Naive thymus-derived CD8-positive, alpha-beta T cell (primary cell): ENCODE data around the gene ZNF705A. TPM values are rescaled to one million over a fixed set of nuclear protein-coding genes. Genes with fewer than 3 reads are reported as not detected.
"Not testable (repeated sequence)": the region's sequence is repeated elsewhere in the genome, so short reads cannot be mapped to it uniquely, and the experiment has no call there.

Experiments used
- ATAC-seq, 2 donors: fragments of 150-1000 bp; cut with Tn5 transposase in 1 of 2; sonication (Bioruptor Pico), chemical (Tn5 transposase) in 1 of 2; 1 replicate in 1 of 2; 2 replicates in 1 of 2; pipeline ENCODE4 v1.10.0; 2021; ENCODE audit warnings: mild to moderate bottlenecking in 2 of 2, moderate library complexity in 2 of 2
- POLR2A ChIA-PET: fragments of 350-600 bp; sonication (Branson Sonifier 250); formaldehyde crosslinking; loops from one replicate; lab custom pipeline; 2021; ENCODE audit warnings: antibody characterized with exemption; lab: Charles Lee
- DNase-seq, 10 donors: peaks; one replicate each; pipeline versions ENCODE4 v3.0.0 to v3.0.0-alpha.2; 2020 to 2022
- H3K27ac Mint-ChIP-seq, 10 donors: one replicate each; pipeline ENCODE4 v1.8.0; 2020 to 2022; ENCODE audit warnings: mild to moderate bottlenecking in 10 of 10, mixed read lengths in 10 of 10, moderate library complexity in 4 of 10, inconsistent platforms in 1 of 10
- H3K27me3 Mint-ChIP-seq, 5 donors: one replicate each; pipeline ENCODE4 v1.8.0; 2021 to 2022; ENCODE audit warnings: mixed read lengths in 5 of 5
- H3K36me3 Mint-ChIP-seq, 3 donors: one replicate each; pipeline ENCODE4 v1.8.0; 2020 to 2022; ENCODE audit warnings: mixed read lengths in 3 of 3, mild to moderate bottlenecking in 2 of 3, inconsistent platforms in 1 of 3
- H3K4me1 Mint-ChIP-seq, 4 donors: one replicate each; pipeline ENCODE4 v1.8.0; 2021 to 2022; ENCODE audit warnings: mixed read lengths in 4 of 4
- H3K4me3 Mint-ChIP-seq, 10 donors: one replicate each; pipeline ENCODE4 v1.8.0; 2020 to 2022; ENCODE audit warnings: mild to moderate bottlenecking in 10 of 10, mixed read lengths in 10 of 10, moderate library complexity in 6 of 10, inconsistent platforms in 1 of 10
- H3K9me3 Mint-ChIP-seq, 9 donors: one replicate each; pipeline ENCODE4 v1.8.0; 2020 to 2022; ENCODE audit warnings: mixed read lengths in 9 of 9, mild to moderate bottlenecking in 3 of 9, inconsistent platforms in 1 of 9, moderate library complexity in 1 of 9
- polyA plus RNA-seq, 3 donors: library from polyadenylated mRNA; unstranded; fragments of 300-500 nt; fragmentation: Illumina TruSeq; gene quantifications; one replicate each; pipeline ENCODE4 v1.2.3, GENCODE V29; 2021
- total RNA-seq, 8 experiments: library from RNA in 2 of 8; stranded (reverse) in 2 of 8; gene quantifications; one replicate each; pipeline ENCODE4 v1.2.3 and lab custom pipeline; 2021 to 2026

Gene ZNF705A
- total and polyA plus RNA-seq, 5 experiments from 2014 or later, result not detected

DNA sequence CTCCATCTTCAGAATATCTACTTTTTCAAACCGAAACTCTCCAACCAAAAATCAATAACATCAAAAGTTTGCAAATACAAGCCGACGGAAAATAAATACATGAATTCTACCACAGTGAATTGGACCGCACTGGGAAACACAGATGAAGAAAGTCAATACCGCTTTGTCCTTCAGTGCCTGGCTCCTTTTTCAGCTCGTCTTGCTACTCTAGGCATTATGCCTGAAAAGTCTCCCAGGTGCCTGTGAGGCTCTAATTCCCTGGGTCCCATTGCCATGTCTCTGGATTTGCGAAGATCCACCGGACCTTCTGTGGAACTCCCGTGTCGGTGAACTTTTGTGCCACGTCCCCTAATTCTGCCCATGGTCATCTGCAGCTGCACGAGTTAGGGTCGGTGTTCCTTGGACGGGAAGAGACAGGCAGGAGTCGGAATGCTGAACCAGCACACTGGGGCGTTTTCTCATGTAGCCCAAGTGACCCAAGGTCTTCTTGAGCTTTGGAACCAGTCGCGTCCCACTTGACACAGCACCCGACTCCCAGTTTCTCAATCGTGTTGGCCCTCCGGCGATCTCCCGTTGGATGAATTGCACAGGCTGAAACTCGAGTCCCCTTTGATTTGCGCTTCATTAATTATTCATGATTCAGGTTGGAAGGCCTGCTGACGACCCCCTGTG is 62.0 kb downstream of the ZNF705A start:
- H3K36me3 Mint-ChIP-seq, H3K27ac Mint-ChIP-seq, H3K27me3 Mint-ChIP-seq, H3K4me3 Mint-ChIP-seq, H3K9me3 Mint-ChIP-seq, POLR2A ChIA-PET, H3K4me1 Mint-ChIP-seq, ATAC-seq, DNase-seq: not testable (repeated sequence)

GRCh38 chr12:8221375-8221774 is 64.6 kb downstream of the ZNF705A start:
- ATAC-seq, H3K4me3 Mint-ChIP-seq, H3K27ac Mint-ChIP-seq, POLR2A ChIA-PET, H3K4me1 Mint-ChIP-seq, DNase-seq, H3K27me3 Mint-ChIP-seq, H3K36me3 Mint-ChIP-seq, H3K9me3 Mint-ChIP-seq: not testable (repeated sequence)

DNA sequence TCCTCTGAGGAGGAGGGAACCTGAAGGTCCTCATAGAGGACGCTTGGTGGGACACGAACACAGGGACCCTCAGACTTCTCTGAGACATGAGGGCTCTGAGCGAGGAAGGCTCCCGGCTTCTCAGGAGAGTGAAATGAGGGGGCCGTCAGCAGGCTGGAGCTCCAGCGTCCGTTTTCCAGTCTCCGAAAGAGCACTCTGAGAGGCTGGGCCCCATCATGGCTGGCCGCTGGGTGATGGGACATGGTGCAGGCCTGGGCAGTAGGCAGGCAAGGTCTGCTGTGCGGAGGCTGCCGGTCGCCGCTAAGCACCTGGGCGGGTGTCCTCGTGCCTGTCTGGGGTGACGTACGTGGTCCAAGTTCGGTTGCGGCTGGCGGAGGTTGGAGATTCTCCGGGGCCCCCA is 65.0 kb downstream of the ZNF705A start:
- ATAC-seq, DNase-seq, H3K36me3 Mint-ChIP-seq, H3K4me3 Mint-ChIP-seq, H3K9me3 Mint-ChIP-seq, POLR2A ChIA-PET, H3K4me1 Mint-ChIP-seq, H3K27ac Mint-ChIP-seq: not testable (repeated sequence)
- peaks cover 0 to 10% (median 0%) of the 10 kb centered on the region in 5 donors for H3K27me3 Mint-ChIP-seq

DNA sequence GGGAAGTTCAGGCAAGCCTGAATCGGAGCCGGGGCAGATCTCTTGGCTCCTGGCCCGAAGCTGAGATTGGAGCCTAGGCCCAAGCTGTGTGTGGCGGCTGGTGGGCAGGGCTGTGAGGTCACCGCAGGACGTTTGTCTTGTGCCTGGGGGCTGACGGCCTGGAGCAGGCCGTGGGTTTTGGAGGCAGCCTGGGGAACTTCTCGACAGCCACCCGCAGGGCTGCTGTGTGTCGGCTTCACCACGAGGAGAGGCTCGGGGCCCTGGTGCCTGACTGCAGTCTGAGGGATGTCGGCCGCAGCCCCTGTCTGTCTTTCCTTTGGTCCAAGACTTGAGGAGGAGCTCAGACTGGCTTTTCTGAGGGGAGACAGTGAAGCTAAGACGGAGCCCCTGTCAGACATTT is 65.5 kb downstream of the ZNF705A start:
- H3K27me3 Mint-ChIP-seq, result peaks cover 0 to 15% (median 0%) of the 10 kb centered on the region in 5 donors
- ATAC-seq, POLR2A ChIA-PET: not testable (repeated sequence)

DNA sequence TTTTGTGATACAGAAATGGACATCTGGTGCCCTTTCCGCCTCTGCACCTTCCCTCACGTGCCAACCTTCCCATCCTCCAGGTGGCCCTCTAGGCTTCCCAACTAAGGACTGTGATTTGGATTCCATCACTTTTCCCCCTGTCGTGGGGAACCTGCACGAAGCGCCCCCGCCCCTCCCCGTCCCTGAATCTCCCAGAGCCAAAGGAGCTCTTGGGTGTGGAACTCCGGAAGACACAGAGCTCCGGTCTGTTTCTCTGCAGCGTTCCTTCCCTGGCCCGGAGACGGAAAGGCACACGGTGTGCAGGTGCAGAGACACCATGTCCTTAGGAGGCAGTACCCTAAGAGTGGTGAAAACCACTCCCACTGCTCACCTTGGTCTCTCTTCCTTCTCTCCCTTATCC is 66.8 kb downstream of the ZNF705A start:
- ATAC-seq, DNase-seq, H3K4me3 Mint-ChIP-seq, H3K9me3 Mint-ChIP-seq, H3K27ac Mint-ChIP-seq, H3K36me3 Mint-ChIP-seq, POLR2A ChIA-PET: not testable (repeated sequence)
- H3K4me1 Mint-ChIP-seq, result peaks cover 0 to 12% (median 3%) of the 10 kb centered on the region in 4 donors
- H3K27me3 Mint-ChIP-seq, result peaks cover 0 to 20% (median 0%) of the 10 kb centered on the region in 5 donors

More for the DNA sequence above, 65.5 kb downstream of the ZNF705A start:
- H3K4me3 Mint-ChIP-seq, H3K36me3 Mint-ChIP-seq, H3K9me3 Mint-ChIP-seq, H3K4me1 Mint-ChIP-seq, DNase-seq, H3K27ac Mint-ChIP-seq: not testable (repeated sequence)

GRCh38 chr12:8224782-8225181 is 68.0 kb downstream of the ZNF705A start:
- ATAC-seq, H3K4me3 Mint-ChIP-seq, H3K27ac Mint-ChIP-seq, H3K9me3 Mint-ChIP-seq, POLR2A ChIA-PET, DNase-seq, H3K36me3 Mint-ChIP-seq: not testable (repeated sequence)
- H3K27me3 Mint-ChIP-seq, result peaks cover 0 to 29% (median 0%) of the 10 kb centered on the region in 5 donors
- peaks cover 0 to 12% (median 3%) of the 10 kb centered on the region in 4 donors for H3K4me1 Mint-ChIP-seq

- H3K27ac Mint-ChIP-seq, result peak overlapping the region in 1 of 10 donors; percentile 14
- ATAC-seq (no peak), DNase-seq (no peak)
- peaks cover 0 to 31% (median 0%) of the 10 kb centered on the region in 5 donors for H3K27me3 Mint-ChIP-seq
- no peak overlapping the region for H3K4me3 Mint-ChIP-seq
- H3K36me3 Mint-ChIP-seq, result no peaks in the 10 kb centered on the region
- no peaks in the 10 kb centered on the region for H3K9me3 Mint-ChIP-seq
- H3K4me1 Mint-ChIP-seq, result peaks cover 1 to 12% (median 5%) of the 10 kb centered on the region in 4 donors
- POLR2A ChIA-PET, result no interaction called here
Measured at GRCh38 chr12:8226355-8226754, 69.5 kb downstream of the ZNF705A start.

DNA sequence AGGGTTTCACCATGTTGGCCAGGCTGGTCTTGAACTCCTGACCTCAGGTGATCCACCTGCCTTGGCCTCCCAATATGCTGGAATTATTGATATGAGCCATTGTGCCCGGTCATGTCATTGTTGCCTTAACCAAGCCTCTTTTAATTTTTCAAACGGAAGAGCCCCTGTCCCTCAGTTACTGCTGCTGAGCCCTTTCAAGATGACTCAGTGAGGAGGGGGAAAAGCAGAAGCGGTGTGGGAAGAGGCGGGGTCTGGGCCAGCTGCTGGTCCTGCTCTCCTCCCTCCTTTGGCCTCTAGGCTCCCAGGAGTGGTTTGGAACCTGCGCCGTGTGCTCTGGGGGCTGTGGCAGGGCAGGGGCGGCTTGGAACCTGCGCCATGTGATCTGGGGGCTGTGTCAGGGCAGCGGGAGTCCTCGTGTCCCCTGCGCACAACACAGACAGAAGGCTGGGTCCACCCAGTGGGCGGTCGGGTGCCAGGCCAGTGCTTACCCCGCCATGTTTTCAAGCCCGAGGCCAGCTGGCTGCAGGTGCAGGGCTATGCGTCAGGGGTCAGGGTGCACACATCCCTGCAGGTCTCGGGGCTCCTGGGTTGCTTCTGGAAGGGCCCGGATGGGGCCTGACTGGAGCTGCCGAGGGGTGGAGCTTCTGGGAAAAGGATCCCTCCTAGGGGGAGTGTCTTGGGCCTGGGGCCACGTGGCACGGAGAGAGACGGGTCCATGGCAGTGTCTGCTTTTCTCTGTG is 70.3 kb downstream of the ZNF705A start, which contains the start of gene FAM90A1:
FAM90A1 (minus strand) TSS at position 627 of the 740 bp plus-strand sequence. CDS start 2,786 bp downstream, outside the sequence.
- POLR2A ChIA-PET, H3K9me3 Mint-ChIP-seq, H3K36me3 Mint-ChIP-seq, ATAC-seq: not testable (repeated sequence)
- peak within 1 kb of the TSS in 8 of 10 donors; percentile 25 to 83 (median 64) for H3K4me3 Mint-ChIP-seq
- peak within 1 kb of the TSS in 3 of 10 donors; percentile 63 to 74 (median 71) for H3K27ac Mint-ChIP-seq
- H3K27me3 Mint-ChIP-seq, result peaks cover 0 to 31% (median 0%) of the 10 kb centered on the region in 5 donors
- peak in 1 of 10 donors; percentile 25 for DNase-seq
- H3K4me1 Mint-ChIP-seq, result peaks cover 8 to 18% (median 11%) of the 10 kb centered on the region in 4 donors

GRCh38 chr12:8227732-8228077 is 70.9 kb downstream of the ZNF705A start:
- H3K9me3 Mint-ChIP-seq, H3K36me3 Mint-ChIP-seq, DNase-seq, ATAC-seq, POLR2A ChIA-PET: not testable (repeated sequence)
- H3K4me3 Mint-ChIP-seq, result peak overlapping the region in 7 of 10 donors; percentile 25 to 83 (median 65)
- peaks cover 10 to 18% (median 11%) of the 10 kb centered on the region in 4 donors for H3K4me1 Mint-ChIP-seq
- H3K27me3 Mint-ChIP-seq, result peaks cover 0 to 31% (median 0%) of the 10 kb centered on the region in 5 donors
- peak overlapping the region in 2 of 10 donors; percentile 63 to 71 for H3K27ac Mint-ChIP-seq

- ATAC-seq, H3K27ac Mint-ChIP-seq, POLR2A ChIA-PET, H3K36me3 Mint-ChIP-seq, H3K9me3 Mint-ChIP-seq, DNase-seq, H3K4me3 Mint-ChIP-seq: not testable (repeated sequence)
- H3K27me3 Mint-ChIP-seq, result peaks cover 0 to 31% (median 0%) of the 10 kb centered on the region in 5 donors
- H3K4me1 Mint-ChIP-seq, result peaks cover 10 to 18% (median 11%) of the 10 kb centered on the region in 4 donors
Measured at GRCh38 chr12:8228607-8229006, 71.8 kb downstream of the ZNF705A start.

DNA sequence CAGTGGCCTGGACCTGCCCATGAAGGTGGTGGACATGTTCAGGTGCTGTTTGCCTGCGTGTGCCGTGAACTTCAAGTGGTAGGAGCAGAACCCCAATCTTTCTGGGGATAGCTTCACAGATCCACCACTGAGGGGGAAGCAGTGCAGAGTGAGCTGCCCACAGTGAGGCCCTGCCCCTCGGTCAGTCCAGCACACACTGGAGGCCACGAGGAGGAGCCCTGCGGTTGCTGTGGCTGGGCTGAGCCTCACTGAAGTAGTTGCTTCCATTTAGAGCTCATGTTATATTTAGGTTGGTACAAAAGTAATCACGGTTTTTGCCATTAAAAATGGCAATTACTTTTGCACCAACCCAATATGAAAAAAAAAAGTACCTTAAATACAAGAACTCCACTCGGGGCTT is 72.7 kb downstream of the ZNF705A start:
- peaks cover 10 to 18% (median 11%) of the 10 kb centered on the region in 4 donors for H3K4me1 Mint-ChIP-seq
- H3K27ac Mint-ChIP-seq, DNase-seq, H3K4me3 Mint-ChIP-seq, POLR2A ChIA-PET, ATAC-seq, H3K36me3 Mint-ChIP-seq, H3K9me3 Mint-ChIP-seq: not testable (repeated sequence)
- peaks cover 0 to 27% (median 0%) of the 10 kb centered on the region in 5 donors for H3K27me3 Mint-ChIP-seq
